H1 (cell line): ENCODE data around the gene CST8. TPM values are rescaled to one million over a fixed set of nuclear protein-coding genes. Genes with fewer than 3 reads are reported as not detected.

Source experiments
- CTCF ChIA-PET: fragments of 300-600 bp; sonication (Branson Sonifier 250); formaldehyde crosslinking; loops from one replicate; lab custom pipeline; 2021; ENCODE audit not compliant: partially characterized antibody; lab: Charles Lee
- POLR2A ChIA-PET: fragments of 300-600 bp; sonication (Branson Sonifier 250); formaldehyde crosslinking; loops from one replicate; lab custom pipeline; 2021; ENCODE audit warnings: inconsistent platforms; ENCODE audit not compliant: partially characterized antibody; lab: Charles Lee
- DNase-seq, 2 experiments: peaks; one replicate each; pipeline versions ENCODE4 v3.0.0 to v3.0.0-alpha.2; 2010 to 2022; ENCODE audit warnings: low spot score in 2 of 2, low read depth in 1 of 2, mixed read lengths in 1 of 2
- FAIRE-seq: peaks from 2 replicates; lab custom pipeline; 2011; peaks lifted over from hg19 to GRCh38; lab: Jason Lieb, UNC
- H2AFZ ChIP-seq: 2 replicates; pipeline ENCODE4 v1.8.1; 2012; ENCODE audit warnings: low read length, inconsistent platforms
- H2AK5ac ChIP-seq: 2 replicates; pipeline ENCODE4 v1.6.1; 2013; ENCODE audit warnings: low read depth, low read length
- H2BK120ac ChIP-seq: replicated peaks from 2 replicates; pipeline ENCODE3; 2013; ENCODE audit warnings: low read depth, low read length, inconsistent platforms
- H2BK12ac ChIP-seq: 2 replicates; pipeline ENCODE4 v1.6.1; 2013; ENCODE audit warnings: low read depth, low read length
- H2BK15ac ChIP-seq: 2 replicates; pipeline ENCODE4 v1.6.1; 2013; ENCODE audit warnings: low read length
- H2BK20ac ChIP-seq: 2 replicates; pipeline ENCODE4 v1.6.1; 2013; ENCODE audit warnings: low read length
- H2BK5ac ChIP-seq: 2 replicates; pipeline ENCODE4 v1.6.1; 2013; ENCODE audit warnings: low read depth, low read length
- H3K14ac ChIP-seq: 2 replicates; pipeline ENCODE4 v1.6.1; 2013; ENCODE audit warnings: inconsistent platforms; ENCODE audit not compliant: insufficient read length
- H3K18ac ChIP-seq: 2 replicates; pipeline ENCODE4 v1.6.1; 2013; ENCODE audit warnings: low read length; ENCODE audit errors: extremely low read depth
- H3K23ac ChIP-seq: 2 replicates; pipeline ENCODE4 v1.6.1; 2013; ENCODE audit warnings: inconsistent platforms; ENCODE audit not compliant: insufficient read length
- H3K23me2 ChIP-seq: 2 replicates; pipeline ENCODE4 v1.6.1; 2013; ENCODE audit warnings: low read depth, low read length
- H3K27ac ChIP-seq: 2 replicates; pipeline ENCODE4 v1.6.1; 2011; ENCODE audit warnings: low read depth, low read length, inconsistent platforms
- H3K27me3 ChIP-seq, 4 experiments: replicated peaks in 1 of 4; 1 replicate in 1 of 4; 2 replicates in 3 of 4; pipeline versions ENCODE4 v1.6.1 to v1.8.1; 2011 to 2013; ENCODE audit warnings: low read length in 3 of 4, mild to moderate bottlenecking in 3 of 4, inconsistent platforms in 2 of 4, mixed read lengths in 2 of 4, moderate library complexity in 1 of 4; ENCODE audit not compliant: control insufficient read depth in 3 of 4, insufficient read depth in 3 of 4; ENCODE audit errors: extremely low read depth in 1 of 4
- H3K36me3 ChIP-seq, 4 experiments: 2 replicates each; pipeline versions ENCODE4 v1.6.1 to v1.8.1; 2011 to 2013; ENCODE audit warnings: mild to moderate bottlenecking in 4 of 4, low read length in 3 of 4, moderate library complexity in 2 of 4, control low read depth in 1 of 4, inconsistent platforms in 1 of 4; ENCODE audit not compliant: insufficient read depth in 4 of 4, control insufficient read depth in 2 of 4
- H3K4ac ChIP-seq: replicated peaks from 2 replicates; pipeline ENCODE3; 2013; ENCODE audit warnings: low read length, low read depth, mixed read lengths, inconsistent platforms; ENCODE audit not compliant: insufficient read length
- H3K4me1 ChIP-seq, 4 experiments: replicated peaks in 1 of 4; 1 replicate in 1 of 4; 2 replicates in 3 of 4; pipeline versions ENCODE4 v1.6.1 to v1.8.1; 2011 to 2013; ENCODE audit warnings: low read length in 3 of 4, inconsistent platforms in 2 of 4, mixed read lengths in 1 of 4; ENCODE audit not compliant: insufficient read depth in 4 of 4, control insufficient read depth in 3 of 4
- H3K4me2 ChIP-seq, 2 experiments: 2 replicates each; pipeline versions ENCODE4 v1.6.1 to v1.8.1; 2011 to 2013; ENCODE audit warnings: low read depth in 2 of 2, low read length in 2 of 2, control low read depth in 1 of 2, inconsistent platforms in 1 of 2, mild to moderate bottlenecking in 1 of 2; ENCODE audit not compliant: insufficient read depth in 1 of 2
- H3K4me3 ChIP-seq, 4 experiments: fragments of 200-600, 300-600 bp in 1 of 4; sonication (generic), shearing (Covaris generic), sonication (Bioruptor Twin) in 1 of 4; 2 replicates each; pipeline versions ENCODE4 v1.5.1 to v1.8.1; 2011 to 2016; ENCODE audit warnings: low read length in 4 of 4, low read depth in 3 of 4, control low read depth in 2 of 4, inconsistent platforms in 2 of 4, mild to moderate bottlenecking in 2 of 4, mixed read lengths in 1 of 4, moderate library complexity in 1 of 4; ENCODE audit not compliant: insufficient read depth in 2 of 4; ENCODE audit errors: extremely low read depth in 1 of 4
- H3K56ac ChIP-seq: replicated peaks from 2 replicates; pipeline ENCODE3; 2013; ENCODE audit warnings: low read depth, mild to moderate bottlenecking, mixed read lengths, low read length, inconsistent platforms; ENCODE audit not compliant: insufficient read length
- H3K79me1 ChIP-seq: 2 replicates; pipeline ENCODE4 v1.6.1; 2013; ENCODE audit warnings: low read depth, low read length, control low read depth
- H3K79me2 ChIP-seq, 2 experiments: 2 replicates each; pipeline versions ENCODE4 v1.6.1 to v1.8.1; 2012 to 2013; ENCODE audit warnings: low read length in 2 of 2, mild to moderate bottlenecking in 2 of 2, inconsistent platforms in 1 of 2; ENCODE audit not compliant: insufficient read depth in 2 of 2, control insufficient read depth in 1 of 2
- H3K9ac ChIP-seq, 4 experiments: replicated peaks in 1 of 4; 1 replicate in 1 of 4; 2 replicates in 3 of 4; pipeline versions ENCODE4 v1.6.1 to v1.8.1; 2011 to 2013; ENCODE audit warnings: low read depth in 3 of 4, low read length in 3 of 4, control low read depth in 2 of 4, mild to moderate bottlenecking in 2 of 4, moderate library complexity in 2 of 4, inconsistent platforms in 1 of 4; ENCODE audit errors: extremely low read depth in 1 of 4
- H3K9me3 ChIP-seq, 2 experiments: 2 replicates each; pipeline versions ENCODE4 v1.6.1 to v1.8.1; 2012 to 2013; ENCODE audit warnings: mild to moderate bottlenecking in 2 of 2, moderate library complexity in 2 of 2, control low read depth in 1 of 2, inconsistent platforms in 1 of 2, low read depth in 1 of 2, low read length in 1 of 2, mixed read lengths in 1 of 2; ENCODE audit not compliant: insufficient read depth in 2 of 2
- H4K20me1 ChIP-seq, 2 experiments: replicated peaks in 1 of 2; 2 replicates each; pipeline versions ENCODE3 to v1.8.1; 2011 to 2013; ENCODE audit warnings: inconsistent platforms in 2 of 2, low read length in 2 of 2, mild to moderate bottlenecking in 1 of 2; ENCODE audit not compliant: insufficient read depth in 2 of 2, control insufficient read depth in 1 of 2
- H4K5ac ChIP-seq: 2 replicates; pipeline ENCODE4 v1.6.1; 2013; ENCODE audit warnings: low read length, low read depth, mixed read lengths, inconsistent platforms; ENCODE audit not compliant: insufficient read length
- H4K8ac ChIP-seq: 2 replicates; pipeline ENCODE4 v1.8.0; 2013; ENCODE audit warnings: mild to moderate bottlenecking, moderate library complexity, low read length, inconsistent platforms; ENCODE audit not compliant: insufficient read depth; ENCODE audit errors: extremely low read depth
- H4K91ac ChIP-seq: replicated peaks from 2 replicates; pipeline ENCODE3; 2013; ENCODE audit warnings: low read length, mixed read lengths, inconsistent platforms; ENCODE audit not compliant: insufficient read length
- BCL11A ChIP-seq, 2 experiments: IDR thresholded peaks; one replicate each; pipeline ENCODE4 v1.6.1; 2011; ENCODE audit warnings: low read depth in 2 of 2, low read length in 2 of 2, mild to moderate bottlenecking in 2 of 2
- BRCA1 ChIP-seq: IDR thresholded peaks from 2 replicates; pipeline ENCODE4 v1.6.1; 2012; ENCODE audit warnings: low read depth, low read length, improper control_type of control experiment
- CEBPB ChIP-seq: IDR thresholded peaks from 2 replicates; pipeline ENCODE4 v1.6.1; 2012; ENCODE audit warnings: low read depth, low read length
- JUND ChIP-seq: IDR thresholded peaks from 2 replicates; pipeline ENCODE4 v1.6.1; 2011; ENCODE audit warnings: mild to moderate bottlenecking, improper control_type of control experiment, low read length
- MAFK ChIP-seq: IDR thresholded peaks from 2 replicates; pipeline ENCODE4 v1.6.1; 2012; ENCODE audit warnings: low read depth, mild to moderate bottlenecking, improper control_type of control experiment, low read length
- SP1 ChIP-seq: IDR thresholded peaks from 2 replicates; pipeline ENCODE4 v1.6.1; 2011; ENCODE audit warnings: low read depth, low read length
- TCF12 ChIP-seq: IDR thresholded peaks from 2 replicates; pipeline ENCODE4 v1.6.1; 2011; ENCODE audit warnings: low read depth, mild to moderate bottlenecking, low read length
- WGBS, 2 experiments: shearing (Covaris generic) in 1 of 2; methylation state at CpG; one replicate each; pipeline versions ENCODE4 v1.1.6 to v1.1.7; 2013 to 2015; ENCODE audit warnings: low lambda C conversion rate in 2 of 2, mixed read lengths in 2 of 2, inconsistent platforms in 1 of 2, low coverage in 1 of 2, missing lambda C conversion rate in 1 of 2; ENCODE audit not compliant: insufficient replicate concordance in 2 of 2, insufficient coverage in 1 of 2, insufficient read length in 1 of 2; ENCODE audit errors: extremely low coverage in 1 of 2, missing lambda C conversion rate in 1 of 2; 5-methylcytosine and 5-hydroxymethylcytosine counted together
- polyA plus RNA-seq, 7 experiments: library from polyadenylated mRNA; depleted of rRNA in 3 of 7; stranded (reverse) in 5 of 7; unstranded in 2 of 7; fragments of >200 nt in 5 of 7; fragments of 200-250 nt in 2 of 7; gene quantifications; 1 replicate in 5 of 7; 2 replicates in 1 of 7; 4 replicates in 1 of 7; pipeline versions ENCODE4 v1.2.1 to v1.2.3, GENCODE V29; 2011 to 2013; ENCODE audit warnings: missing spikeins in 2 of 7, mixed read lengths in 2 of 7
- total RNA-seq: library from RNA; stranded (reverse); fragmentation: NEBNext Ultra II Directional; extraction: Animal tissue kit (Norgen Biotek cat#: 25700); gene quantifications from 2 replicates; pipeline ENCODE4 v1.2.1, GENCODE V29; 2021

The CST8 gene
- total and polyA plus RNA-seq, 2 of the 8 experiments (the other 6 are each of a cell fraction or from before 2014, with no cell fraction given): not detected

GRCh38 chr20:23488996-23489395 is 1.9 kb upstream of the CST8 start:
- H2AFZ ChIP-seq: no peak overlapping the region
- TF ChIP-seq MAFK: no peak
- TF ChIP-seq CEBPB: no peak
- no peak for TF ChIP-seq BRCA1
- no peak for TF ChIP-seq JUND
- no peak for TF ChIP-seq BCL11A (IDR thresholded peaks at IDR 0.05; ENCODE audit: low read depth in 2 of 2, low read length in 2 of 2)
- no peak for TF ChIP-seq SP1
- no peak for TF ChIP-seq TCF12

More at GRCh38 chr20:23488996-23489395, 1.9 kb upstream of the CST8 start:
- Histone ChIP-seq H2BK15ac (no peak overlapping the region), H4K8ac (no peak overlapping the region), H3K4me3 (no peak overlapping the region), H3K27me3 (no peaks in the 10 kb centered on the region), H3K79me1 (no peaks in the 10 kb centered on the region), H3K79me2 (no peaks in the 10 kb centered on the region), H3K9ac (no peak overlapping the region), H4K5ac (no peak overlapping the region), H3K36me3 (no peaks in the 10 kb centered on the region), H2BK20ac (no peak overlapping the region), H3K56ac (no peak overlapping the region), H2BK12ac (no peak overlapping the region), H3K27ac (no peak overlapping the region), H2BK120ac (no peak overlapping the region), H2BK5ac (no peak overlapping the region), H3K23ac (no peak overlapping the region), H3K18ac (no peak overlapping the region), H3K9me3 (no peaks in the 10 kb centered on the region), H3K23me2 (no peaks in the 10 kb centered on the region), H3K4me2 (no peak overlapping the region), H3K4me1 (no peaks in the 10 kb centered on the region), H3K4ac (no peak overlapping the region), H4K20me1 (no peaks in the 10 kb centered on the region), H3K14ac (no peak overlapping the region), H2AK5ac (no peak overlapping the region), H4K91ac (no peak overlapping the region)
- 88% methylated on average over 3 of the region's 3 CpGs; no CpG with 5 or more reads in 1 of the 2 experiments for WGBS, 2 experiments
- DNase-seq (no peak), FAIRE-seq (no peak)
- POLR2A ChIA-PET: no interaction called here
- CTCF ChIA-PET: interaction anchor here (1.1 to 1.2 kb wide), 2 partner anchors 18 to 43 kb away, joined by 3 to 4 read pairs; no protein-coding TSS in a partner anchor
